ENCODE data around the gene PIK3AP1. TPM values are rescaled to one million over a fixed set of nuclear protein-coding genes. Genes with fewer than 3 reads are reported as not detected.

Gene PIK3AP1
- polyA plus RNA-seq, 1 of the 3 experiments (the other 2 are of a cell fraction): 0.07 TPM

GRCh38 chr10:96608805-96609204 is 111.5 kb downstream of the PIK3AP1 start:
- no peak overlapping the region for H3K9ac ChIP-seq
- TF ChIP-seq GABPA (IDR thresholded peaks at IDR 0.05; ENCODE audit: low read depth) (no peak), REST (IDR thresholded peaks at IDR 0.05; ENCODE audit: low read depth, low read length) (no peak), TCF12 (IDR thresholded peaks at IDR 0.05) (no peak), NRF1 (IDR thresholded peaks at IDR 0.05; ENCODE audit: low read depth, low read length) (no peak), SMC3 (IDR thresholded peaks at IDR 0.05; ENCODE audit: low read depth, low read length) (no peak), POLR2AphosphoS5 (IDR thresholded peaks at IDR 0.05; ENCODE audit: low read depth, low read length) (no peak), JUND (IDR thresholded peaks at IDR 0.05) (no peak), MAX (IDR thresholded peaks at IDR 0.05; ENCODE audit: low read depth) (no peak), TEAD4 (IDR thresholded peaks at IDR 0.05; ENCODE audit: borderline replicate concordance, insufficient read depth) (no peak), CHD2 (IDR thresholded peaks at IDR 0.05; ENCODE audit: low read length, partially characterized antibody) (no peak)
- TF ChIP-seq, protein P1, sequence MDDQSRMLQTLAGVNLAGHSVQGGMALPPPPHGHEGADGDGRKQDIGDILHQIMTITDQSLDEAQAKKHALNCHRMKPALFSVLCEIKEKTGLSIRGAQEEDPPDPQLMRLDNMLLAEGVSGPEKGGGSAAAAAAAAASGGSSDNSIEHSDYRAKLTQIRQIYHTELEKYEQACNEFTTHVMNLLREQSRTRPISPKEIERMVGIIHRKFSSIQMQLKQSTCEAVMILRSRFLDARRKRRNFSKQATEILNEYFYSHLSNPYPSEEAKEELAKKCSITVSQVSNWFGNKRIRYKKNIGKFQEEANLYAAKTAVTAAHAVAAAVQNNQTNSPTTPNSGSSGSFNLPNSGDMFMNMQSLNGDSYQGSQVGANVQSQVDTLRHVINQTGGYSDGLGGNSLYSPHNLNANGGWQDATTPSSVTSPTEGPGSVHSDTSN (IDR thresholded peaks at IDR 0.05): no peak
- ChIA-PET CTCF (interaction anchor here (0.8 kb wide), 1 partner anchor 14 kb away, joined by 3 read pairs; no protein-coding TSS in a partner anchor), POLR2A (no interaction called here)
- no peaks in the 10 kb centered on the region for H3K79me2 ChIP-seq (ENCODE audit: insufficient read depth)
- H4K20me1 ChIP-seq (ENCODE audit: insufficient read depth): no peaks in the 10 kb centered on the region
- no peaks in the 10 kb centered on the region for H3F3A ChIP-seq (replicated peaks; ENCODE audit: insufficient read depth)
- H3K4me1 ChIP-seq (ENCODE audit: control insufficient read depth in 1 of 2, insufficient read depth in 2 of 2, low read depth in 1 of 2, low read length in 1 of 2): peaks cover under 1 to 8% of the 10 kb centered on the region in 2 experiments; a peak in 2 of 4 replicates
- no peak overlapping the region for H2AFZ ChIP-seq (ENCODE audit: low read depth)
- H3K9me3 ChIP-seq: no peaks in the 10 kb centered on the region
- no peak for DNase-seq
- no peak overlapping the region for H3K27ac ChIP-seq (ENCODE audit: low read depth in 2 of 2, low read length in 1 of 2)
- no peak overlapping the region for H3K4me2 ChIP-seq
- H3K9me2 ChIP-seq: no peaks in the 10 kb centered on the region
- H3K27me3 ChIP-seq (ENCODE audit: insufficient read depth): no peaks in the 10 kb centered on the region; the same call in 1 of the 2 replicates
- WGBS (ENCODE audit: low lambda C conversion rate): 70% methylated on average over 5 of the region's 5 CpGs
- no peaks in the 10 kb centered on the region for H3K36me3 ChIP-seq (replicated peaks in 1 of 2; ENCODE audit: control insufficient read depth in 1 of 2, insufficient read depth in 2 of 2, low read length in 1 of 2)
- H3K4me3 ChIP-seq (ENCODE audit: low read depth in 2 of 2, low read length in 1 of 2): no peak overlapping the region

- no peak overlapping the region for H3K4me3 ChIP-seq (ENCODE audit: low read depth in 2 of 2, low read length in 1 of 2)
- TF ChIP-seq, protein P2, sequence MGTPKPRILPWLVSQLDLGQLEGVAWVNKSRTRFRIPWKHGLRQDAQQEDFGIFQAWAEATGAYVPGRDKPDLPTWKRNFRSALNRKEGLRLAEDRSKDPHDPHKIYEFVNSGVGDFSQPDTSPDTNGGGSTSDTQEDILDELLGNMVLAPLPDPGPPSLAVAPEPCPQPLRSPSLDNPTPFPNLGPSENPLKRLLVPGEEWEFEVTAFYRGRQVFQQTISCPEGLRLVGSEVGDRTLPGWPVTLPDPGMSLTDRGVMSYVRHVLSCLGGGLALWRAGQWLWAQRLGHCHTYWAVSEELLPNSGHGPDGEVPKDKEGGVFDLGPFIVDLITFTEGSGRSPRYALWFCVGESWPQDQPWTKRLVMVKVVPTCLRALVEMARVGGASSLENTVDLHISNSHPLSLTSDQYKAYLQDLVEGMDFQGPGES (IDR thresholded peaks at IDR 0.05; ENCODE audit: low read depth, low read length): no peak
- POLR2A ChIA-PET: no interaction called here
- H3F3A ChIP-seq (replicated peaks; ENCODE audit: insufficient read depth): no peaks in the 10 kb centered on the region
- CTCF ChIA-PET: interaction anchor here (0.8 kb wide), 1 partner anchor 15 kb away, joined by 3 read pairs; no protein-coding TSS in a partner anchor
- no peak for DNase-seq
- H4K20me1 ChIP-seq (ENCODE audit: insufficient read depth): no peaks in the 10 kb centered on the region
- WGBS (ENCODE audit: low lambda C conversion rate): 90% methylated on average over 3 of the region's 3 CpGs
- no peaks in the 10 kb centered on the region for H3K79me2 ChIP-seq (ENCODE audit: insufficient read depth)
- H3K9me3 ChIP-seq: no peaks in the 10 kb centered on the region
- no peaks in the 10 kb centered on the region for H3K36me3 ChIP-seq (replicated peaks in 1 of 2; ENCODE audit: control insufficient read depth in 1 of 2, insufficient read depth in 2 of 2, low read length in 1 of 2)
- no peak overlapping the region for H2AFZ ChIP-seq (ENCODE audit: low read depth)
- H3K9me2 ChIP-seq: no peaks in the 10 kb centered on the region
- H3K4me1 ChIP-seq (ENCODE audit: control insufficient read depth in 1 of 2, insufficient read depth in 2 of 2, low read depth in 1 of 2, low read length in 1 of 2): peaks cover 0 to 8% of the 10 kb centered on the region in 2 experiments; a peak in 1 of 4 replicates
- H3K27ac ChIP-seq (ENCODE audit: low read depth in 2 of 2, low read length in 1 of 2): no peak overlapping the region
- H3K9ac ChIP-seq: no peak overlapping the region
- H3K27me3 ChIP-seq (ENCODE audit: insufficient read depth): no peaks in the 10 kb centered on the region; the same call in 1 of the 2 replicates
- H3K4me2 ChIP-seq: no peak overlapping the region
Measured at GRCh38 chr10:96608262-96608661, 112.1 kb downstream of the PIK3AP1 start.
